CD4-positive, alpha-beta T cell treated with Interleukin-2 at 100 ng/mL for 4 hours (primary cell): ENCODE data around the gene TRABD2A.
"Not testable (repeated sequence)": the region's sequence is repeated elsewhere in the genome, so short reads cannot be mapped to it uniquely, and the experiment has no call there.

Experiments used
- DNase-seq: peaks from one replicate; pipeline ENCODE4 v3.0.0-alpha.2; 2020; ENCODE audit warnings: low spot score

TRABD2A gene

DNA sequence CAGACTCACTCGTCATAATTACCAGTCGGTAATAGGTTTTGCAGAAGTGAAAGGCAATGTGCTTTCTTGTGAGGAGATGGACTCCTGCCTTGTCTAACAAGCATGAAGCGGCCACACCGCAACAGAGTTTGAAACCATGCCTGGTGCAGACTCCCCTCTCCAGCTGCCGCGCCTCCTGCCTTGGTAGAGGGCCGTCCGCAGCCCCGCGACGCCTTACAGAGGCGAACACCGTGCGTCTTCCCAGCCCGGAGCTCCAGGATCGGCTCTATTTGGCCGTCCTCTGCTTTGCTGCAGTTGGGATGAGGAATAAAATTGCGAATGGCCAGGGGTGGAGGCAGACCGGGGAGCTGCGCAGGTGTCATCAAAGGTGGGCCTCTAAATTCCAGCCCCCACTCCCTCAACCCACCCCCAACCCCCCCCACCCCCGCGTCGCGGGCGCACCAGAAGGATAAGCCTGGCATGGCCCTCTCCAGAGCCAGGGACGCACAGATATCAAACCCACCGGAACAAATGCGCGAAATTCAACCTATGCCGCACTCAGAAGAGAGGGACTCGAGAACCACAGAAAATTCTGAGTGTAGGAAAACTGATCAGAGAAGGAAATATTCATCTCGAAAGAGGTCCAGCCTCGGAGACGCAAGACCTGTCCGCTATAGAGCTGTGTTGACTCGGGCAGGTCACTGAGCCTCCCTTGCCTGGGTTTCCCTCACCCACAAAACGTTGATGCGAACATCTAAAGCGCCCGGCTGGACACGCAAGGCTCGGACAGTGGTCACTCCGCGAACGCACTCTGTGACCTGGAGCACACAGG lies 1.1 kb downstream of the TRABD2A start:
- DNase-seq: no peak

DNA sequence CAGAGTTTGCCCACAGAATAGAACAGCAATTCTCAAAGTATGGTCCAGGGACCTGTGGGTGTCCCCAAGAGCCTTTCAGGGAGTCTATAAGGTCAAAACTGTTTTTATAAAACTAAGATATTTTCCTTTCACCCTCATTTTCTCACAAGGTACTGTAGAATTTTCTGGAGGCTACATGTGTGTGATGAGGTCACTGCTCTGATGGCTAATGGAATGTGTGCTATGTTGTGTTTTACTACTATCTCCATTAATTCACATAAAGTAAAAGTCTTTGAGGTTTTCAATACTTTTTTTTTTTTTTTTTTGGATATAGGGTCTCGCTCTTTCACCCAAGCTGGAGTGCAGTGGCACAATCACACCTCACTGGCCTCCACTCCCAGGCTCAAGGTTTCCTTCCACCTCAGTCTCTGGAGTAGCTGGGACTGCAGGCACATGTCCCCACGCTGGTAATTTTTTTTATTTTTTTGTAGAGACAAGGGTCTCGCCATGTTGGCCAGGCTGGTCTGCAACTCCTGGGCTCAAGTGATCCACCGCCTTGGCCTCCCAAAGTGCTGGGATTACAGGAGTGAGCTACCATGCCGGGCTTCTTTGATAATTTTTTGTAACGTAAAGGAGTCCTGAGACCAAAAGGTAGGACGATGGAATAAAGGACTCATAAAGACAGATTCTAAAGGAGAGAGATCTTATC lies 1.8 kb downstream of the TRABD2A start:
- no peak for DNase-seq

DNA sequence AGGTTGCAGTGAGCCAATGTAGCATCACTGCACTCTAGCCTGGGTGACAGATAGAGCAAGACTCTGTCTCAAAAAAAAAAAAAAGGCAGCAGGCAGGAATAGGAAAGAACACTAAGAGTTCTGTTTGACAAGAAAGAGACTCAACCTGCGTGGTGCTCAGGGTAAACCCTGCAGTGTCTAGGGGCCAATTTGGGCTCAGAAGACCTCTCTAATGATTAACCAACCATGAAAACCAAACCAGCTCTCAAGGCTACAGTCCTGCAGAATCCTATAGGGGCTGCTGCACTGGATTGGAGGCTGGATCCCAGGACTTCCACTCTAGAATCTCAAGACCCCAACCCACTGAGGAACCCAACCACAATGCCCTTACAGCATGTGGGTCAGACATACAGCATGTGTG lies 2.4 kb downstream of the TRABD2A start:
- no peak for DNase-seq

DNA sequence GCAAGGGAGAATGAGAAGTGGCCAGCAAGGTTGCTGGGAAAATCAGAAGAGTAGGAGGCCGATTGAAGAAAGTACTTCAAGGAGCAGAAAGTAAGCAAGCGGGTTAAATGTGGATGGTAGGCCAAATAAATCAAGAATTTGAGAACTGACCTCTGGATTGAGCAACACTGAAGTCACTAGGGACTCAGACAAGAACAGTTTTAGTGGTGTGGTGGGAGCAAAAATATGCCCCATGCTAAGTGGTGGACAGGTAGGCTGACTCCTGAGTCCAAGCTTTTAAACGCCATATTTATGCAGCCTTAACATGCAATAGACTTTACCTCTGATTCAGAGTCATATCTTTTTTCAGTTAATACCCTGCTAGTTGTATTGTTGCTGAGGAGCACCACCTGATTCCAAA lies 4.5 kb downstream of the TRABD2A start:
- no peak for DNase-seq

DNA sequence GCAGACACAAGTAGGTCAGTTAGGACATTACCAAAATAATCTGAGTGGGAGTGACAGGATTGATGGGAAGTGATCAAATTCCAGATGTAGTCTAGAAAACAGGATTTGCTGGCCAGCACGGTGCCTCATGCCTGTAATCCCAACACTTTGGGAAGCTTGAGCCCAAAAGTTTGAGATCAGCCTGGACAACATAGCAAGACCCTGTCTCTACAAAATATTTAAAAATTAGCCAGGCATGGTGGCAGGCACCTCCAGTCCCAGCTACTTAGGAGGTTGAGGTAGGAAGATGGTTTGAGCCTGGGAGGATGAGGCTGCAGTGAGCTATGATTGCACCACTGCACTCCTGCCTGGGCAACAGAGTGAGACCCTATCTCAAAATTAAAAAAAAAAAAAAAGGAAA lies 5.3 kb downstream of the TRABD2A start:
- DNase-seq: not testable (repeated sequence)

DNA sequence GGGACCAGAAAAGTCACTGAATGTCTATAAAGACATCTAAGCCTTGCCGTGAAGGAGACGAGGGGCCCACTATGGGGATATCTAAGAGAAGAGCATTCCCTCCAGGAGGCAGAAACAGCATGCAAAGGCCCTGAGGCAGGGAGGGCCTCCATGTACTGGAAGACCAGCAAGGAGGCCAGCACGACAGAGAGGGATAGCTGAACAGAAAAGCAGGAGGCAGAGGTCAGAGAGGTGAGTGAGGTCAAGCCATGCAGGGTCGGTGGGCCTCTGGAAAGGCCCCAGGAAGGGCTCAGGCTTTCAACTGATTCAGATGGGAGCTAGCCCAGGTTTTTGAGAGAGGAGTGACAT lies 5.7 kb downstream of the TRABD2A start:
- no peak for DNase-seq

DNA sequence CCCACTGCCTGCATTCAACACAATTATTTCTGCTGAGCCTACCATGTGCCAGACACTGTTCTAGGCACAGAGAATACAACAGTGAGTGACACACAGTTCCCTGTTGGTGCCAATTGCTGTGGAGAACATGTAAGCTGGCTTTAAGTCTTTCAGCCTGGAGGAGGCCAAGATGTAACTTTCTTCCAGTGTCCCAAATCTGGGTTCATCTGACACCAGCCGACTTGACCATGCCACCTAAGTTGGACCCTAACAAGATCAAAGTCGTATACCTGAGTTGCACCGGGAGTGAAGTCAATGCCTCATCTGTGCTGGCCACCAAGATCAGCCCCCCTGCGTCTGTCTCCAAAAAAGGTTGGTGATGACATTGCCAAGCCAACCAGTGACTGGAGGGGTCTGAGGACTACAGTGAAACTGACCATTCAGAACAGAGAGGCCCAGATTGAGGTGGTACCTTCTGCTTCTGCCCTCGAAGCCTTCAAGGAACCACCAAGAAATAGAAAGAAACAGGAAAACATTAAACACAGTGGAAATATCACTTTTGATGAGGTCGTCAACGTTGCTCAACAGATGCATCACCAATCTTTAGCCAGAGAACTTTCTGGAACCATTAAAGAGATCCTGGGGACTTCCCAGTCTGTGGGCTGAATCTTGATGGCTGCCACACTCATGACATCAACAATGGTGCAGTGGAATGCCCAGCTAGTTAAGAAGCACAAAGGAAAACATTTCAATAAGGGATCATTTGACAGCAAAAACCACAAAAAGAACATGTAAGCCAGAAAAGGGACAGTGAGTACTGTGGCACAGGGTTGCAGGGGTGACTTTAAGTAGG lies 6.3 kb downstream of the TRABD2A start:
- peak; percentile 24 for DNase-seq

DNA sequence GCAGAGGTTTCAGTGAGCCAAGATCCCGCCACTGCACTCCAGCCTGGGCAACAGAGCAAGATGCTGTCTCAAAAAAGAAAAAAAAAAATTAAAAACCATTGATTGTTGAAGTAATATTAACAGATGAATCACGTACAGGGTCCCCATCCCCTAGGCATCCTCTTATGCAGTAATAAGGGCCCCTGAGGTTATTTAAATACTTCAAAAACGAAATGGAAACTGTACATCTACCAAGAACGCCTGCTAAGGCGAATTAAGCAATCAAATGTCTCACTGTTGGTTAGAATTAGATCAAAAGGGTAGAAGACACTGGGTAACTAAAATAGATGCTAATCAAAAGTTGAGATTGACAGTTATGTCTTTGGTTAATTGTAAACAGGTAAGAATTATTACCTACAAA lies 7.5 kb downstream of the TRABD2A start:
- DNase-seq: no peak

DNA sequence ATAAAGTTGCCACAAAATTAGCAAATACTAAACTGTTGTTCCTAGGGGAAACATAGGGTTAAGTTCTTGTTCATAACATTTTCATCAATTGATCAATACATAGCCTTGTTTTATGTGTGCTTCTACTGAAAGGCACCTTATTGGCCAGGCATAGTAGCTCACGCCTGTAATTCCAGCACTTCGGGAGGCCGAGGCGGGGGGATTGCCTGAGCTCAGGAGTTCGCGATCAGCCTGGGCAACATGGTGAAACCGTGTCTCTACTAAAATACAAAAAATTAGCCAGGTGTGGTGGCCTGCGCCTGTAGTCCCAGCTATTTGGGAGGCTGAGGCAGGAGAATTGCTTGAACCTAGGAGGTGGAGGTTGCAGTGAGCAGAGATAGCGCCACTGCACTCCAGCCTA lies 8.2 kb downstream of the TRABD2A start:
- not testable (repeated sequence) for DNase-seq

DNA sequence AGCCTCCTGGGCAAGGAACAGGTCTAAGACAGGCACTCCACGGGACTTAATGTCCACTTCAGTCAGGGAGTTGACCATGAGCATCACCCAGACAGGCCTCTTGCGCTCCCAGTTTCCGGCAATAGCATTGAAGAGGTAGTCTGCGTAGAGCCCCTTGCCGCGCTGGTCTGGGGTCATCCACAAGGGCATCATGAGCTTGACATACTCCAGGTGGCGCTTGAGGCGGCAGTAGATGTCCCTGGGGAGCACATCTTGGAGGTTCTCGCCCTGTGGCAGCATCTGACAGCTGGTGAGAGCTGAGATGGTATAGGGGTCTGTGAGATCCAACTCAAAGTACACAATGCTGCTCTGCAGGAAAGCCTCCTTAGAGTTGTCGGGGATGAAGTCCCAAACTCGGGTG lies 10.6 kb downstream of the TRABD2A start:
- DNase-seq: no peak

DNA sequence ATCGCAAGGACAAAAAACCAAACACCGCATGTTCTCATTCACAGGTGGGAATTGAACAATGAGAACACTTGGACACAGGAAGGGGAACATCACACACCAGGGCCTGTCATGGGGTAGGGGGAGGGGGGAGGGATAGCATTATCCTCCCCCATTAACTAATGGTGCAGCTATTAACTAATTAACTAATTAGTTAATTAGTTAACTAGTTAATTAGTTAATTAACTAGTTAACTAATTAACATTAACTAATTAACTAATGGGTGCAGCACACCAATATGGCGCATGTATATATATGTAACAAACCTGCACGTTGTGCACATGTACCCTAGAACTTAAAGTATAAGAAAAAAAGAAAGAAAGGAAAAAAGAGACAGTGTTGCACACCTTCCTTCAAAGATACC lies 12.6 kb downstream of the TRABD2A start:
- not testable (repeated sequence) for DNase-seq

DNA sequence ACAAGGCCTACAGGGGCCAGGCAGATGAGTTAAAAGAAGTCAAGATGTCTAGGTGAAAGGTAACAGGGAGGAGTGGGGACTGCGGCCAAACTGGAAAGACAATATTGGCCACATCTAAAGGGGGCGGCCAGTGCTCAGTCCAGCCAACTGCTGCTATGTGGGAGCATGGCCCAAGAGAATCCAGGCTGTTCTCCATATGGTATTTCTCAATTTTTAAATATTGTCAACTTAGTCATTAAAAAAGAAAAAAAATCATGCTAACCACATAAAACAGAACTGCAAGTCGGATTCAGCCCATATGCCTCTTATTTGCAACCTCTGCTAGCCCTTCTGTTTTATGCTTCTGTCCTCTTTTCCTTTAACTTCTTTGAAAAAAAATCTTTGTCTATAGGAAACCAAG lies 14.8 kb downstream of the TRABD2A start:
- no peak for DNase-seq

DNA sequence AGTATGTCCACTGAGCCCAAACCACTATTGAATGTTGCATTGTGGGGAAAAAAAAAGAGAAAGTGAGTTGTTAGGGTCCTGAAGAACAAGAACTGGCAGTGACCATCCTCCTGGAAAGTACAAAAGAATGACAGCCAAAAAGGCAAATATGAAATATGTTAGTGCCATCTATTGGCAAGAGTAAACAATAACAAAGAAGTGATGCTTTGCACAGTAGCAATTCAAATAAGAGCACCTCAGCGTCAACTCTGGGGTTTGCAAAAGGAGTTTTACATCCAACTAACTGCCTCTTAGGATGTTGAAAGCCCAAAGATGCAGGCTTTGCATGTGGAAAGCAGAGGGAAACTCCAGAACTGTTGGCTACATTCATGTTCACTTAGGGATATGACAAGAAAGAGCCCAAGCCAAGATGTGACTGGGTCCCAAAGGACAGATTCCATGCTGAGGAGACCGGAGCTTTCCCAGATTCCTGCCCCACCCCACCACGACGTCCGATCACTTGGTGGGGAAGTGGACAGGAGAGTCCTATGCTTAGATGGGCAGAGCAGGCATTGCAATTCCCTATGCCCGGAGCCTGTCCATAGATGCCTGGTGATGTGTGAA lies 15.6 kb downstream of the TRABD2A start:
- peak; percentile 69 for DNase-seq

DNA sequence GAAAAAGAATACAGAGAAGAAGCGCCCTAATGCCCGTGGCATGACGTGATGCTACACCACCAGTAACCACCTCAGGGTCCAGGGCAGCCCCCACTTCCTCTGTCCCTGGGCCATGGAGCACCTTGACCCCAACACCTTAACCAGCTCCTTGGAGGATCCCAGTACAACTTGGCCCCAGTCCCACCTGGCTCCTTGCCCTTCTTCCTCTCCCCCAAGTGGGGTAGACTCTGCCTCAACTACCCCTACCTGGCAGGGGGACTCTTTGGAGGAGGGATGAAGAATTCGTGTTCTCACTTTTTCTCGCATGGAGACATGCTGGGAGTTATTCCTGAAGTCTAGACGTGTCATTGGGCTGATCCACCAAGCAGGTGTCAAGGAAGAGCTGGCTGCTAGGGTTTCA lies 18.9 kb downstream of the TRABD2A start:
- no peak for DNase-seq

DNA sequence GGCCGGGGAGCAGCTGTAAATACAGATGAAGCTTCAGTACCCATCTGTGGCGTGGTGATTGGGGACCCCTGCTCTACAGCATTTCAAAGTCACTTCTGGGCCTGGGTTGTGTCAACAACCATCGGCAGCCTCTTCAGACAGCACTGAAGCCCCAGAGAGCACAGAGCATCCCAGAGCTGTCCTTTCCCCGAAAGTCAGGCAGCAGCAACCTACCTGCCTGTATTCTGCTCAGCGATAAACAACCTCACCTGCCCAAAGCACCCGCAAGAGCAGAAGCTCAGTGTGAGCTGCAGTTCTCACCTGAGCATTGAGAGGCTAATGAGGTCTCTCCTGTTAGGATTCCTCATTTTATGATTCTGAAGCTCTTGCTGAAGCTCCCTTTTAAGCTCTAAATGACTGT lies 19.3 kb downstream of the TRABD2A start:
- no peak for DNase-seq

DNA sequence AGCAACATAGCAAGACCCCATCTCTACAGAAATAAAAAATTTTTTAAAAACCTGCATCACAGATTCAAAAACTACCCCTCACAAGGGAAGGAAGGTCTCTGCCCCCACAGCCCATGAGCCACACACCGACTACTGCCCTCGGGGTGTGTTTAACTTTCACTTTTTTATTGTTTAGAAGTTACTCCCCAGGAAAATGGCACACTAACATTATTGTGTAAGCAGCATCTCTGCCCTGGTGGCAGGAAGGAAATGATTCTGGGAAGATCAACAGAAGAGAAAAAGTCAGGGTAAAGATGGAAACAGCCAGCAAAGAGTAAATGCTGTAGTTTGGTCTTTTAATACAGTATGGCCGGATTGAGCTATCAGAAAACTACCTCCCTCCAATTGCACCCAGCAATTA lies 21.9 kb downstream of the TRABD2A start:
- no peak for DNase-seq

DNA sequence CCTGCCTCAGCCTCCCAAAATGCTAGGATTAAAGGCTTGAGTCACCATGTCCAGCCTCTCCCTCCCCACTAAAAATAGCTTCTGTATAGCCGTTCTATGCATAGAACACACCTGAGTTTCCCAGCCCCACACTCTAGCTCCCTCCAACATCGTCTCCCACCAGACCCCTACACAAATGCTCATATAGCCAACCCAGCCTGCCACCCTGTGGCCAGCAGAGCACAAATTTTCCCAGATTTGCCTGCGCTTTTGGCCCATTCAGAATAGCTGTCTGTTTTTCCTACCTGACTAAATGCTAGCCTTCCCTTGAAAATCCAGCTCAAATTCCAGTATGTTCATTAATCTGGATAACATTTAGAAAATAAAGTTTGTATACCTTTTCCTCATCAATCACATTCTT lies 22.8 kb downstream of the TRABD2A start:
- DNase-seq: no peak

DNA sequence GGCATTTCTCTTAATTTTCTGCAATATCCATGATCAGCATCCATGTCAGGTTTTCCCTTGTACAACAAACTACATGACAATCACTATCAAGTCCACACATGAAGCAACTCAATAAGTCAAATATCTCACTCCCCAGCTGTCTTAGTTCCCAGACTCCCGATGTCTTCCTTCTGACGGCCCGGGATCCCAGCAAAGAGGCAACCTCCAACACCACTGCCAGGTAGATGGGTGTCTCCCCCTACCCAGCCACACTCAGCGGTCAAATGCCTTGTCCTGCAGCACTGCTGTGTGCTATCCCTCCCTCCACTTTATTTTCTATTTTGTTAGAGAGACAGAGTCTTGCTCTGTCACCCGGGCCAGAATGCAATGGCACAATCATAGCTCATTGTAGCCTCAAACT lies 23.3 kb downstream of the TRABD2A start:
- no peak for DNase-seq

DNA sequence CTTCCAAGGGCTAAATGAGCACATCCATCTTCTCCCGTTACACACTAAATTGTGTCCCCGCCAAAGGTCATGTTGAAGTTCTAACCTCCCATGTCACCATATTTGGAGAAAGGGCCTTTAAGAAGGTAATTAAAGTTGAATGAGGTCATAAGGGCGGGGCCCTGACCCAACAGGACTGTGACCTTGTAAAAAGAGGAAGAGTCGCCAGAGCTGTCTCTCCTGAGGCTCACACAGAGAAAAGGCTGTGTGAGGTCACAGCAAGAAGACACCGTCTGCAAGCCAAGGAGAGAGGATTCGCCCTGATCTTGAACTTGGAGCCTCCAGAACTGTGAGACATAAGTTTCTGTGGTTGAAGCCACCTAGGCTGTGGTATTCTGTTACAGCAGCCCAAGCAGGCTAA lies 24.1 kb downstream of the TRABD2A start:
- peak; percentile 45 for DNase-seq

DNA sequence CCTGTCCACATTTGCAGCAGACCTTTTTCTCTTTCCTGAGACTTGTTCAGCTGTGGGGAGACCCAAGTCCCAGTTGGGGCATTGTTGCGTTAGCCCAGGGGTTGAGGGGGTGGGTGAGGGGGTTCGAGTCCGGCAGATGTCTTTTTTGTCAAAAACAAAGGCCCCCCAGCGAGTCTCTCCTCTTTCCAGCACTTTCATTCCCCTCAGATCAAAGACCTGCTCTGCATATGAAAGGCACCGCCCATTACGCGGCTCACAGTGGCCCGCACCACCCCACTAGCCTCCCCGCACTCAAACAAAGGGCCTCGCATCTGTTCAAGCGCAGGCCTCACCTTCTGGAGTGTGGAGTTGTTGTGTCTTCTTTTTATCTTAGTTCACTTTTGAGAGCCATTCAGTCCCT lies 25.2 kb downstream of the TRABD2A start:
- no peak for DNase-seq

DNA sequence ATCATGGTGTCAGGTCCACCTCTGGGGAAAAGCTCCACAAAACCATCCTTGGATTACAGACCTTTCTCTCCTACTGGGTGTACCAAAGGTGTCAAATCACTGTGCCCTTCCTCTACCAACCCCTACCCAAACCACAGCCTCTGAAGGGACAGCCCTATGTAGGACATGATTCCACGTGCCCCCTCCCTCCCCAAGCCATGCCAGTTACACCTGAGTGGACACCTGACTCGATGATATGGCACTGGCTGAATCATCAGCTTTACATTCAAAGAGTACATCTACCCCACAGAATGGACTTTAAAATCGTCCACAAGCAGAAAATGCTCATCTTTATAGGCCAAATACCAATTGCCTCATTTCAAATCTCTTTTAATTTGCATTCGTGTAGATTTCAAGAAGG lies 26.0 kb downstream of the TRABD2A start:
- DNase-seq: no peak

DNA sequence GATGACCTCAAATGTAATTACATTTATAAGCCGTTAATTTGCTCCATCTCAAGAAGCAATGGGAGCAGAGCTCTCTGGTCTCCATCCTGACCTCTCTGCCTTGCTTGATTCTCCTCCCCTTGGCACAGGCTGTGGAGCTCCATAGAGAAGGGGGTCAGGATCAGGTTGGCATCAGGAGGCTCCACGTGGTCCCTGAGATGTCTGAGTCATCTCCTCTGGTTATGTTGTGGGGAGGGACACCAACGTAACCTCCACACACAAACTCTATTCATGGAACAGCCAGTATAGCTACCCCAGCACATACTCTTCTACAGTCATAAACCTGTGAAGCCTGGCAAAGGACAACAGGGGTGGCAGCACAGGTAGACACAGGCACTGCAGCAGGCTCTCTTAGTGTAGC lies 29.0 kb downstream of the TRABD2A start:
- DNase-seq: no peak

DNA sequence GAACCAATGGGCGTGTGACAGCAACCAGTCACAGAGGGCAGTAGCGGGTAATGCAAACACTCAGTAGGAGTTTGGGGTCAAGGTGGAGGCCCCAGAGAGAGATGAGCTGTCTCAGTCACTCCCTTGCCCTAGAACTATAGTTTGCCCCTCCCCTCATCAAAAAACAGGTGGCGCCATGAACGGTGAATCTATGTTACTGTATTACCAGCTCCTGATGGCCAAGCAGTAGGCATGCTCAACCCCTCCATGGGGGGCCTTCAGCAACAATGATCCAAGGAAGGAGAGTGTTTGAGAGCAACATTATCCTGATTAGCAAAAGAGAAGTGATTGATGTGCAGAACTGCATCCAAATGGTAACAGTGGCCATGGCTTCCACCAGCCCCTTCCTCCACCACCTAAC lies 30.4 kb downstream of the TRABD2A start:
- no peak for DNase-seq
